Sigmoid colon (tissue), 7 donors: ENCODE measurements around the gene CLIP4. TPM values are rescaled to one million over a fixed set of nuclear protein-coding genes. Genes with fewer than 3 reads are reported as not detected.

Experiments
- DNase-seq: peaks from one replicate; pipeline ENCODE4 v3.0.0-alpha.2; 2019
- H3K27ac ChIP-seq, 4 donors: fragments of 200-600 bp; sonication (generic); one replicate each; pipeline ENCODE4 v1.5.1; 2016 to 2019; ENCODE audit warnings: mild to moderate bottlenecking in 1 of 4
- H3K27me3 ChIP-seq, 3 donors: fragments of 200-600 bp; sonication (generic); one replicate each; pipeline ENCODE4 v1.5.1; 2019; ENCODE audit warnings: mild to moderate bottlenecking in 1 of 3
- H3K36me3 ChIP-seq, 4 donors: fragments of 200-600 bp; sonication (generic); one replicate each; pipeline ENCODE4 v1.5.1; 2016 to 2019
- H3K4me1 ChIP-seq, 4 donors: fragments of 200-600 bp; sonication (generic); one replicate each; pipeline ENCODE4 v1.5.1; 2017 to 2019
- H3K4me3 ChIP-seq, 4 donors: fragments of 200-600 bp; sonication (generic); one replicate each; pipeline ENCODE4 v1.5.1; 2017 to 2019; ENCODE audit warnings: mild to moderate bottlenecking in 2 of 4, moderate library complexity in 1 of 4
- H3K9me3 ChIP-seq, 4 donors: fragments of 200-600 bp in 3 of 4; sonication (generic) in 3 of 4; one replicate each; pipeline versions ENCODE4 v1.5.1 to v1.6.1; 2013 to 2019
- CTCF ChIP-seq, 4 experiments: fragments of 450-650 bp in 3 of 4; fragments of 200-600 bp in 1 of 4; IDR thresholded peaks; one replicate each; pipeline ENCODE4 v1.5.1; 2016 to 2019; ENCODE audit warnings: antibody characterized with exemption in 4 of 4, mild to moderate bottlenecking in 3 of 4, moderate library complexity in 2 of 4
- EP300 ChIP-seq, 4 donors: sonication (generic); formaldehyde crosslinking; IDR thresholded peaks; one replicate each; pipeline ENCODE4 v1.6.1; 2017; ENCODE audit warnings: antibody characterized with exemption in 4 of 4
- POLR2A ChIP-seq, 2 donors: fragments of 450-650 bp; IDR thresholded peaks; one replicate each; pipeline ENCODE4 v1.6.1; 2016; ENCODE audit warnings: antibody characterized with exemption in 2 of 2, mild to moderate bottlenecking in 2 of 2, moderate library complexity in 2 of 2
- POLR2AphosphoS5 ChIP-seq, 4 donors: sonication (generic); formaldehyde crosslinking; IDR thresholded peaks; one replicate each; pipeline ENCODE4 v1.6.1; 2017; ENCODE audit warnings: antibody characterized with exemption in 4 of 4
- WGBS, 2 donors: extraction: QIAGEN DNeasy Blood & Tissue Kit; methylation state at CpG; one replicate each; pipeline ENCODE4 v1.1.7; 2013; 5-methylcytosine and 5-hydroxymethylcytosine counted together
- intact Hi-C: fragments of 100-400 bp; cut with DNase I; formaldehyde crosslinking; loops from one replicate; pipeline ENCODE4 v1.15.1; 2023
- polyA plus RNA-seq, 3 donors: library from polyadenylated mRNA; stranded (reverse); fragments of 200-250 nt; gene quantifications; one replicate each; pipeline ENCODE4 v1.2.3, GENCODE V29; 2013
- total RNA-seq, 4 donors: library from RNA; depleted of rRNA; stranded (reverse); fragments of >200 nt; gene quantifications; one replicate each; pipeline ENCODE4 v1.1.0, GENCODE V29; 2016
- donor health status: healthy with polysubstance abuse.
- donor health status: Bipolar disorder and iron deficiency.
- donor health status: healthy.

The CLIP4 gene
- total and polyA plus RNA-seq, 7 donors = 1.8 to 94.6 (median 68.5) TPM

GRCh38 chr2:29223257-29223656 lies 108.0 kb downstream of the CLIP4 start:
- no peak for TF ChIP-seq POLR2A (IDR thresholded peaks at IDR 0.05)
- no peak for TF ChIP-seq EP300 (IDR thresholded peaks at IDR 0.05)
- no peak for TF ChIP-seq POLR2AphosphoS5 (IDR thresholded peaks at IDR 0.05)
- TF ChIP-seq CTCF (IDR thresholded peaks at IDR 0.05) = no peak
- Histone ChIP-seq H3K27me3 (peaks cover 0 to 4% (median 4%) of the 10 kb centered on the region in 3 donors), H3K9me3 (no peaks in the 10 kb centered on the region), H3K4me1 (peaks cover 0 to 10% (median 0%) of the 10 kb centered on the region in 4 donors), H3K4me3 (no peak overlapping the region), H3K27ac (no peak overlapping the region), H3K36me3 (no peaks in the 10 kb centered on the region)
- WGBS, 2 donors = 90 to 93% methylated on average over 11 of the region's 11 CpGs
- intact Hi-C loops = no loop called here
- peak; percentile 46 for DNase-seq

DNA sequence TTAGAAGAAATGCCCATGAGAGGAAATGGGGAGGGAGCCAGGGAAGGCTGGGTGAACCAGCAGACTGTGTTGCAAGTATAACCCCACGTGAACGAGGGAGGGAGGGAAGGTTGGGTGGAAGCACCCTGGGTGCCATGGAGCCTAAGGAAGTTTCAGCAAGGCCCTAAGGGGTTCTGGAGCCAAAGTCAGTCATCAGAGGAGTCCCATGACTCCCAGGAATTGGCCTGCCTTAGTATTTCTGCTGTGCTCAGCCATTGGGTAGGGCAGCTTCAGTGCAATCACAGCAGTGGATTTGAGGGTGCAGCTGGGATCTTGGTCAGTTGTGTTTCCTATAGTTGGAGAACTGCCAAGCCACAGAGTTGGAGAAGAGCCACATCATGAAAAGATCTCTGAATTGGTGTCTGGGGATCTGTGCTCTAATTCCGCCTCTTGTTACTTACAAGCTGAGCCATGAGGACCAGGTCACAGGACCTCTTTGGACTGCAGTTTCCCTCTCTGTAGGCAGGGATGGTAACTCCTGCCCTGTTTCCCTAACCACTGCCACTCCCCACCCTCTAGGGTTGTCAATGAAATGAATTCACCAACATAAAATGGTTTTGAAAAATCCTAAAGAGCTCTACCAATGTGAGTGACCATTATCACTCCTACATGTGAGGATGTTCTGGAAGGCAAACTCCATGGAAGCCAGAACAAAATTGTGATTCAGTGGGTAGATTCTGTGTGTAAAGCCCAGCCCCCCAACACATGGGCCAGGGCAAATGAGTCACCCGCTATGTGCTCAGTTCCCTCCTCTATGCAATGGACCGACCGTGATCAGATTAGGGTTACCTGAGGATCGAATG lies 108.9 kb downstream of the CLIP4 start:
- Histone ChIP-seq H3K27me3 (peaks cover 0 to 4% (median 4%) of the 10 kb centered on the region in 3 donors), H3K27ac (no peak overlapping the region), H3K36me3 (no peaks in the 10 kb centered on the region), H3K4me1 (peaks cover 0 to 10% (median 0%) of the 10 kb centered on the region in 4 donors), H3K9me3 (no peaks in the 10 kb centered on the region), H3K4me3 (no peak overlapping the region)
- 66 to 74% methylated on average over 7 of the region's 7 CpGs for WGBS, 2 donors
- intact Hi-C loops = no loop called here
- DNase-seq = peak; percentile 80
- no peak for TF ChIP-seq CTCF (IDR thresholded peaks at IDR 0.05)
- no peak for TF ChIP-seq POLR2A (IDR thresholded peaks at IDR 0.05)
- no peak for TF ChIP-seq POLR2AphosphoS5 (IDR thresholded peaks at IDR 0.05)
- no peak for TF ChIP-seq EP300 (IDR thresholded peaks at IDR 0.05)

DNA sequence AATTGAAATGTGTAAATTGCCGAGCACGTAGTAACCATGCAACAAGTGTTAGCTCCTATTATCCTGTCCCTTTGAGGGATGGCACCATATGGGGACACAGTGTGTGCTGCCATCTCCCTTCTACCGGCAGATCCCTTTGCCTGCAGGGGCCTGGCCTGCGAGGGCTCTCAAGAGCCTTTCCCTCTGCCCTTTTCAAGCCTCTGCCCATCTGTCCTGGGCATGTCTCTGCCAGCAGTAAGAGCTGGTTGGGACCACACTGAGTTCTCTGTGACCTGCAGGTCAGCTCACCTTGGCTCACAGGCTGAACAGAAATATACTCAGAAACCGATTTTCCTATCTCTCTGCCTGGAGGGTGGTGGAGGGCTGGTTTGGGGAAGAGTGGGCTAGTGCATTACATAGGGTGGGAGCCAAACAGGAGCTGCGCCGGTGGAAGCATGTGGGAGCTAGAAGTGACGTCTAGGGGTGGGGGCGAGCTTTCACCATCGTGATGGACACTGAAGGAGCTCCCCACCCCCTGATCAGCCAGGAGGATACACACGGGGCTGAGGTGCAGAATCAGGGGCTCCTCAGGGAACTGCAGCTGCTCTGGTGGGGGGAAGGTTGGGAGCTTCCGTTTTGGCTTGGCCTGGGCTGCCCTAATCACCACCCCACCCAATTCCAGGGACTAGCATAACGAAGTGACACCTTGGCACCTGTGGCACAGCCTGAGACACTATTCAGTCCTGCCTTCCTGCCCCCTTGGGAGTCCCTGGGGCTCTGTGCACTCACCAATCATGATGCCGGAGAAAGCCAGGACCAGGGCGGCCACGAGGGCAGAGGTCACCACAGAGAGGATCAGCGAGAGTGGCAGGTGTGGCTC lies 109.7 kb downstream of the CLIP4 start:
- DNase-seq = peak; percentile 63
- H3K27me3 ChIP-seq = peaks cover 0 to 4% (median 0%) of the 10 kb centered on the region in 3 donors
- no peak for TF ChIP-seq POLR2A (IDR thresholded peaks at IDR 0.05)
- TF ChIP-seq CTCF (IDR thresholded peaks at IDR 0.05) = no peak
- TF ChIP-seq EP300 (IDR thresholded peaks at IDR 0.05) = no peak
- no peak for TF ChIP-seq POLR2AphosphoS5 (IDR thresholded peaks at IDR 0.05)
- WGBS, 2 donors = 66 to 85% methylated on average over 17 of the region's 17 CpGs
- H3K27ac ChIP-seq = no peak overlapping the region
- intact Hi-C loops = no loop called here
- no peaks in the 10 kb centered on the region for H3K9me3 ChIP-seq
- H3K36me3 ChIP-seq = no peaks in the 10 kb centered on the region
- H3K4me1 ChIP-seq = peaks cover 0 to 10% (median 0%) of the 10 kb centered on the region in 4 donors
- H3K4me3 ChIP-seq = no peak overlapping the region

GRCh38 chr2:29225814-29226213 lies 110.6 kb downstream of the CLIP4 start:
- H3K36me3 ChIP-seq = no peaks in the 10 kb centered on the region
- no peak overlapping the region for H3K27ac ChIP-seq
- 77 to 83% methylated on average over 8 of the region's 8 CpGs for WGBS, 2 donors
- peak; percentile 33 for DNase-seq
- H3K27me3 ChIP-seq = peaks cover 0 to 4% (median 0%) of the 10 kb centered on the region in 3 donors
- H3K4me3 ChIP-seq = no peak overlapping the region
- H3K9me3 ChIP-seq = no peaks in the 10 kb centered on the region
- intact Hi-C loops = no loop called here
- peaks cover 0 to 10% (median 0%) of the 10 kb centered on the region in 4 donors for H3K4me1 ChIP-seq
- no peak for TF ChIP-seq POLR2A (IDR thresholded peaks at IDR 0.05)
- no peak for TF ChIP-seq CTCF (IDR thresholded peaks at IDR 0.05)
- no peak for TF ChIP-seq EP300 (IDR thresholded peaks at IDR 0.05)
- no peak for TF ChIP-seq POLR2AphosphoS5 (IDR thresholded peaks at IDR 0.05)
